Activated T-cell treated with anti-CD3 and anti-CD28 coated beads, Interleukin-2, amount 50 U/mL, for 72 hours (primary cell): Measurements from ENCODE around the gene PAPOLG. TPM values are rescaled to one million over a fixed set of nuclear protein-coding genes. Genes with fewer than 3 reads are reported as not detected.
A peak's percentile ranks its signal among the peaks of the same experiment; 100 is the strongest.

Experiments used
- ATAC-seq, 2 donors: fragments of 150-1000 bp; cut with Tn5 transposase; replicated peaks in 1 of 2; 2 replicates each; pipeline ENCODE4 v1.10.0; 2021; ENCODE audit warnings: moderate library complexity in 2 of 2, mild to moderate bottlenecking in 1 of 2
- DNase-seq, 2 donors: peaks; one replicate each; pipeline ENCODE4 v3.0.0; 2021 to 2022; ENCODE audit warnings: mixed read lengths in 1 of 2
- H3K27ac Mint-ChIP-seq: one replicate; pipeline ENCODE4 v1.8.0; 2022; ENCODE audit warnings: mild to moderate bottlenecking, moderate library complexity, mixed read lengths
- H3K27me3 Mint-ChIP-seq: one replicate; pipeline ENCODE4 v1.8.0; 2022; ENCODE audit warnings: low read depth, mixed read lengths
- H3K36me3 Mint-ChIP-seq, 2 donors: one replicate each; pipeline ENCODE4 v1.8.0; 2022; ENCODE audit warnings: mixed read lengths in 2 of 2, mild to moderate bottlenecking in 1 of 2; ENCODE audit not compliant: insufficient read depth in 2 of 2
- H3K4me1 Mint-ChIP-seq: one replicate; pipeline ENCODE4 v1.8.0; 2022; ENCODE audit warnings: low read depth, mixed read lengths
- H3K4me3 Mint-ChIP-seq, 2 donors: one replicate each; pipeline ENCODE4 v1.8.0; 2022; ENCODE audit warnings: mild to moderate bottlenecking in 2 of 2, mixed read lengths in 2 of 2, moderate library complexity in 2 of 2
- H3K9me3 Mint-ChIP-seq, 2 donors: one replicate each; pipeline ENCODE4 v1.8.0; 2022; ENCODE audit warnings: mixed read lengths in 2 of 2
- total RNA-seq, 2 donors: library from RNA; stranded (reverse); gene quantifications; one replicate each; pipeline ENCODE4 v1.2.3, GENCODE V29; 2022

The PAPOLG gene
- 10 to 100 TPM; 18.3 to 22.9 TPM for total RNA-seq

- DNase-seq = peak; percentile 99
- peaks cover 49% of the 10 kb centered on the region for H3K4me1 Mint-ChIP-seq
Measured at GRCh38 chr2:60756097-60757087, at the start of gene PAPOLG. Gene PAPOLG, plus strand, starts transcription at chr2:60756268. Its CDS starts 211 bp downstream, at chr2:60756479.

GRCh38 chr2:60707750-60708371 lies 48.2 kb upstream of the PAPOLG start:
- H3K4me1 Mint-ChIP-seq = no peaks in the 10 kb centered on the region
- H3K4me3 Mint-ChIP-seq = no peak overlapping the region
- H3K27ac Mint-ChIP-seq = peak overlapping the region; percentile 52
- H3K27me3 Mint-ChIP-seq = no peaks in the 10 kb centered on the region
- no peak for ATAC-seq
- H3K36me3 Mint-ChIP-seq = no peaks in the 10 kb centered on the region
- no peaks in the 10 kb centered on the region for H3K9me3 Mint-ChIP-seq
- peak in 1 of 2 donors; percentile 3 for DNase-seq

More at GRCh38 chr2:60756097-60757087, at the start of gene PAPOLG:
- H3K4me3 Mint-ChIP-seq = peak within 1 kb of the TSS; percentile 94 to 100
- peaks cover 13 to 15% of the 10 kb centered on the region in 2 donors for H3K36me3 Mint-ChIP-seq
- peak within 1 kb of the TSS; percentile 95 for H3K27ac Mint-ChIP-seq
- H3K9me3 Mint-ChIP-seq = no peaks in the 10 kb centered on the region
- no peaks in the 10 kb centered on the region for H3K27me3 Mint-ChIP-seq
- peak; percentile 97 to 98 for ATAC-seq

- ATAC-seq = no peak
- Mint-ChIP-seq H3K4me3 (no peak overlapping the region), H3K36me3 (no peaks in the 10 kb centered on the region), H3K27me3 (no peaks in the 10 kb centered on the region), H3K27ac (no peak overlapping the region), H3K4me1 (no peaks in the 10 kb centered on the region), H3K9me3 (no peaks in the 10 kb centered on the region)
- no peak for DNase-seq
Measured at GRCh38 chr2:60708630-60709320, 47.3 kb upstream of the PAPOLG start.

- Mint-ChIP-seq H3K4me3 (no peak overlapping the region), H3K36me3 (no peaks in the 10 kb centered on the region), H3K27me3 (no peaks in the 10 kb centered on the region), H3K27ac (no peak overlapping the region), H3K9me3 (no peaks in the 10 kb centered on the region), H3K4me1 (no peaks in the 10 kb centered on the region)
- DNase-seq (no peak), ATAC-seq (no peak)
Measured at GRCh38 chr2:60710707-60711106, 45.4 kb upstream of the PAPOLG start.

- ATAC-seq = no peak
- Mint-ChIP-seq H3K4me3 (no peak overlapping the region), H3K27ac (no peak overlapping the region), H3K4me1 (no peaks in the 10 kb centered on the region), H3K36me3 (no peaks in the 10 kb centered on the region), H3K27me3 (no peaks in the 10 kb centered on the region), H3K9me3 (no peaks in the 10 kb centered on the region)
- no peak for DNase-seq
Measured at GRCh38 chr2:60715561-60715960, 40.5 kb upstream of the PAPOLG start.

GRCh38 chr2:60717691-60718090 lies 38.4 kb upstream of the PAPOLG start:
- no peak for ATAC-seq
- no peak for DNase-seq
- H3K36me3 Mint-ChIP-seq = no peaks in the 10 kb centered on the region
- no peaks in the 10 kb centered on the region for H3K4me1 Mint-ChIP-seq
- no peak overlapping the region for H3K27ac Mint-ChIP-seq
- H3K27me3 Mint-ChIP-seq = no peaks in the 10 kb centered on the region
- no peak overlapping the region for H3K4me3 Mint-ChIP-seq
- no peaks in the 10 kb centered on the region for H3K9me3 Mint-ChIP-seq

- ATAC-seq = no peak
- Mint-ChIP-seq H3K4me3 (no peak overlapping the region), H3K9me3 (peaks cover 0 to 1% of the 10 kb centered on the region in 2 donors), H3K4me1 (no peaks in the 10 kb centered on the region), H3K27ac (no peak overlapping the region), H3K27me3 (no peaks in the 10 kb centered on the region), H3K36me3 (no peaks in the 10 kb centered on the region)
- DNase-seq = no peak
Measured at GRCh38 chr2:60719331-60719730, 36.7 kb upstream of the PAPOLG start.

- Mint-ChIP-seq H3K36me3 (no peaks in the 10 kb centered on the region), H3K27ac (no peak overlapping the region), H3K4me3 (no peak overlapping the region), H3K27me3 (no peaks in the 10 kb centered on the region), H3K9me3 (peaks cover 0 to 1% of the 10 kb centered on the region in 2 donors), H3K4me1 (no peaks in the 10 kb centered on the region)
- ATAC-seq (no peak), DNase-seq (no peak)
Measured at GRCh38 chr2:60725466-60725865, 30.6 kb upstream of the PAPOLG start.

GRCh38 chr2:60728855-60729254 lies 27.2 kb upstream of the PAPOLG start:
- Mint-ChIP-seq H3K9me3 (peaks cover 0 to 1% of the 10 kb centered on the region in 2 donors), H3K27ac (no peak overlapping the region), H3K4me3 (no peak overlapping the region), H3K27me3 (peaks cover 2% of the 10 kb centered on the region), H3K4me1 (no peaks in the 10 kb centered on the region), H3K36me3 (no peaks in the 10 kb centered on the region)
- DNase-seq (no peak), ATAC-seq (no peak)

GRCh38 chr2:60735496-60736250 lies 20.4 kb upstream of the PAPOLG start:
- Mint-ChIP-seq H3K36me3 (peaks cover 0 to 1% of the 10 kb centered on the region in 2 donors), H3K27ac (no peak overlapping the region), H3K4me1 (peaks cover 8% of the 10 kb centered on the region), H3K4me3 (peak overlapping the region; percentile 89 to 95), H3K27me3 (peaks cover 30% of the 10 kb centered on the region), H3K9me3 (no peaks in the 10 kb centered on the region)
- ATAC-seq (peak; percentile 44 to 64), DNase-seq (peak; percentile 27 to 37)

GRCh38 chr2:60738679-60739078 lies 17.4 kb upstream of the PAPOLG start:
- no peak overlapping the region for H3K27ac Mint-ChIP-seq
- no peaks in the 10 kb centered on the region for H3K9me3 Mint-ChIP-seq
- H3K4me3 Mint-ChIP-seq = no peak overlapping the region
- no peak for ATAC-seq
- no peak for DNase-seq
- peaks cover 0 to 1% of the 10 kb centered on the region in 2 donors for H3K36me3 Mint-ChIP-seq
- peaks cover 8% of the 10 kb centered on the region for H3K4me1 Mint-ChIP-seq
- peaks cover 30% of the 10 kb centered on the region for H3K27me3 Mint-ChIP-seq

GRCh38 chr2:60739156-60739555 lies 16.9 kb upstream of the PAPOLG start:
- Mint-ChIP-seq H3K9me3 (no peaks in the 10 kb centered on the region), H3K27me3 (peaks cover 26% of the 10 kb centered on the region), H3K36me3 (peaks cover 0 to 1% of the 10 kb centered on the region in 2 donors), H3K4me1 (peaks cover 8% of the 10 kb centered on the region), H3K27ac (no peak overlapping the region), H3K4me3 (no peak overlapping the region)
- DNase-seq (no peak), ATAC-seq (no peak)
